ENCODE measurements around the gene SLC13A4.

SLC13A4 gene

GRCh38 chr7:135690566-135690965, 37.4 kb downstream of the SLC13A4 start:
- TF ChIP-seq CTCF (IDR thresholded peaks at IDR 0.05; ENCODE audit: control extremely low read depth, extremely low read depth, low read depth, missing control alignments) = no peak
- no peak for DNase-seq (ENCODE audit: extremely low spot score)
- ChIA-PET POLR2A (no interaction called here), CTCF (interaction anchor here (1.3 kb wide), 1 partner anchor 409 kb away, joined by 3 read pairs; no protein-coding TSS in a partner anchor)

GRCh38 chr7:135687466-135687865, 40.5 kb downstream of the SLC13A4 start:
- ChIA-PET CTCF (interaction anchor here (8.0 kb wide), 1 partner anchor 15 kb away, joined by 61 read pairs; no protein-coding TSS in a partner anchor), POLR2A (no interaction called here)
- DNase-seq (ENCODE audit: extremely low spot score) = no peak
- no peak for TF ChIP-seq CTCF (IDR thresholded peaks at IDR 0.05; ENCODE audit: control extremely low read depth, extremely low read depth, low read depth, missing control alignments)

- DNase-seq (ENCODE audit: extremely low spot score) = no peak
- no peak for TF ChIP-seq CTCF (IDR thresholded peaks at IDR 0.05; ENCODE audit: control extremely low read depth, extremely low read depth, low read depth, missing control alignments)
- CTCF ChIA-PET = interaction anchor here (0.6 to 8.0 kb wide), 2 partner anchors 13 to 23 kb away, joined by 3 to 61 read pairs; partner anchors contain the start of gene STMP1
- POLR2A ChIA-PET = no interaction called here
Measured at GRCh38 chr7:135685306-135686084, 42.5 kb downstream of the SLC13A4 start.

- no peak for TF ChIP-seq CTCF (IDR thresholded peaks at IDR 0.05; ENCODE audit: control extremely low read depth, extremely low read depth, low read depth, missing control alignments)
- POLR2A ChIA-PET = no interaction called here
- DNase-seq (ENCODE audit: extremely low spot score) = no peak
- CTCF ChIA-PET = interaction anchor here (0.6 to 8.0 kb wide), 2 partner anchors 12 to 22 kb away, joined by 3 to 61 read pairs; partner anchors contain the start of gene STMP1
Measured at GRCh38 chr7:135684699-135685098, 43.3 kb downstream of the SLC13A4 start.

GRCh38 chr7:135684136-135684535, 43.9 kb downstream of the SLC13A4 start:
- POLR2A ChIA-PET = no interaction called here
- no peak for TF ChIP-seq CTCF (IDR thresholded peaks at IDR 0.05; ENCODE audit: control extremely low read depth, extremely low read depth, low read depth, missing control alignments)
- CTCF ChIA-PET = interaction anchor here (1.0 to 8.0 kb wide), 2 partner anchors 11 to 21 kb away, joined by 5 to 61 read pairs; partner anchors contain the start of gene STMP1
- DNase-seq (ENCODE audit: extremely low spot score) = no peak

GRCh38 chr7:135683609-135684008, 44.4 kb downstream of the SLC13A4 start:
- POLR2A ChIA-PET = no interaction called here
- no peak for TF ChIP-seq CTCF (IDR thresholded peaks at IDR 0.05; ENCODE audit: control extremely low read depth, extremely low read depth, low read depth, missing control alignments)
- CTCF ChIA-PET = interaction anchor here (1.0 to 8.0 kb wide), 3 partner anchors 11 to 21 kb away, joined by 5 to 61 read pairs (median 5); partner anchors contain the start of gene STMP1
- no peak for DNase-seq (ENCODE audit: extremely low spot score)

Data from GM10248 (cell line).